HG03196 (cell line): ENCODE measurements around the gene FLVCR2.
"Not testable (repeated sequence)": the region's sequence is repeated elsewhere in the genome, so short reads cannot be mapped to it uniquely, and the experiment has no call there.

Experiments used
- ATAC-seq: cut with Tn5 transposase; IDR thresholded peaks from one replicate; pipeline ENCODE4 v1.9.1; 2021; ENCODE audit not compliant: unreplicated experiment

The FLVCR2 gene

DNA sequence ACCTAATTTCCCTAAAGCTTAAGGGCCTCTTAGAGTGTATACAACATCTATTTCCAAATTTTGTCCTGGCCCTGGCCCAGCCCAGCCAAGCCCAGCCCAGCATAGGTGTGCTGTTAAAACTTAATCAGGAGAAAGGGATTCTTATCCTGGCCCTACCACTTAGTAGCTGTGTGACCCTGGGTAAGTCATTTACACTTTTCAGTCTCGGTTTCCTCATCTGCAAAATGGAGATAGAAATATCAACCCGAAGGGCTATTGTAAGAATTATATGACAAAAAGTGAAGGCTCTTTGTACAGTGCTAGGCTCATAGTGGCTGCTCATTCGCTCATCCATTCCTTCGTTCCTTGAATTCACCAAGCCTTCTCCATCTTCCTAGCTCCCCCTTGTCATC lies 81.8 kb downstream of the FLVCR2 start:
- no peak for ATAC-seq

DNA sequence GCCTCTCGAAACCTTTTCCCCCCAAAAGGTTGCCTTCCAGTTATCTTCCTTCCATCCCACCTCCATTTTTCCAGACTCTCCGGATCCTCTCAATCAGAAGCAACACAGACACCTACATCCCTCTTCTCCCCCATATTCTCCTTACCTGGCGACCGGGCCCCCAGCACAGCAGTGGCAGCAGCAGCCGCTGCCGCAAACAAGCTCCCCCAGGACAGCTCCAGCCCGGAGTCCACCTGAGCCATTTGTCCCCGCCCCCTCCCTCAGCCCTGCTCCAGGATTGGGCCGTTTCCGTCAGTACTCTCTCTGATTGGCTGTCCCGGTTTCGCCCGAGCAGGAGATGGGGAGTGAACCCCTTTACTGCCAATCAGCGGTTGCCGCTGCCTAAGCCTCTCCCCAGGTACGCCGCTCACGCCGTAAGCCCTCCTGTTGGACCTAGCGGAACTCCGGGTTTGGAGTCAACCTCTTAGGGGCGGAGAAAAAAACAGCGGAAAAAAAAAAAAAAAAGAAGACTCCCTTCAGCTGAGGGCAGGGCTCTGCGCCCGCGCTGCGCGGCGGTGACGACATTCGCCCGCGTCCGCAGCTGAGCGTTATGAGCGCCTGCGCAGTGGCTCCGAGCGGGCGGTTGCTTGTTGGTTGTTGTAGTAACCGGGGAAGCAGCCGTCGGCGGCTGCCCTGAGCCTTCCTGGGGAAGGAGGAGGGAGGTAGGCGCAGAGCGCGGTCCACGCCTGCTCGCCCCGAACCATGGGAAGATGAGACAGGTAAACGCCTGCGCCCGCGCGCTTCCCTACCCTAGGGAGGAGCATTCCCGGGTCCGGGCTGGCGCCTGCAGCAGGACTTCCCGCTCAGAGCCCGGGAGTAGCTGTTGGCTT lies 82.4 kb downstream of the FLVCR2 start, which contains the start of the genes ERG28 and TTLL5:
TSS of gene ERG28 (minus strand) at position 247 of the 869 bp plus-strand sequence. CDS start 3,374 bp downstream, outside the sequence.
TSS of gene TTLL5 (plus strand) at position 617 of the 869 bp plus-strand sequence. CDS start 1,904 bp downstream, outside the sequence.
- peak; percentile 94 for ATAC-seq

DNA sequence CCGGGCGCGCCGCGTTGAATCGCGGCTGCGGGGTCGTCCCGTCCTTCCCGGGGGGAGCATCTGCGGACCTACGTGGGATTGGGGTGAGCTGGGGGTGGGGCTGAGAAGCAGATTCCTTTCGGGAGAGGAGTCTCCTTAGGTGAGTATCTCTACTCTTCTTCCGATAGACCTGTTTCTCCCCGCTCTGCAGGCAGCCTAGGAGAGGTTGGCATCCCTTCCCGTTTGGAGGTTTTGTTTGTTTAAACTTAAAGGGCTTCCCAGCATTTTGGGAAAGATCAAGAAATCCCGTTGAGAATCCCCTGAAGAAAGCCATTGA lies 83.0 kb downstream of the FLVCR2 start:
- ATAC-seq = no peak

DNA sequence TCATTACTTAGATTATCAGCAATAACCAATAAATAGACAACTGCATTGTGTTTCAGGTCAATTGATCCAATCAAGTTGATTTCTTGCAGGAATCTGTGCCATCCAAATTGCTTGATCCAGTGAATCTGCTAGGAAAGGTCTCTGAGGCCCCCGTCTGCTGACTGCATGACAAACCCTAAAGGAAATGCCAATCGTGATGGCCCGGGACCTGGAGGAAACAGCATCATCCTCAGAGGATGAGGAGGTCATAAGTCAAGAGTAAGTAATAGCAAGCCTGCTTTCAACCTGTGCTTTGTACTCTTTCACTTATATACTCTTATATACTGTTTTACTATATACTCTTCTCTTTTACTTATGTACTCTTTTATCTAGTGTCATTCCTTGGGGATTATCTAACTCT lies 84.5 kb downstream of the FLVCR2 start:
- ATAC-seq = no peak

DNA sequence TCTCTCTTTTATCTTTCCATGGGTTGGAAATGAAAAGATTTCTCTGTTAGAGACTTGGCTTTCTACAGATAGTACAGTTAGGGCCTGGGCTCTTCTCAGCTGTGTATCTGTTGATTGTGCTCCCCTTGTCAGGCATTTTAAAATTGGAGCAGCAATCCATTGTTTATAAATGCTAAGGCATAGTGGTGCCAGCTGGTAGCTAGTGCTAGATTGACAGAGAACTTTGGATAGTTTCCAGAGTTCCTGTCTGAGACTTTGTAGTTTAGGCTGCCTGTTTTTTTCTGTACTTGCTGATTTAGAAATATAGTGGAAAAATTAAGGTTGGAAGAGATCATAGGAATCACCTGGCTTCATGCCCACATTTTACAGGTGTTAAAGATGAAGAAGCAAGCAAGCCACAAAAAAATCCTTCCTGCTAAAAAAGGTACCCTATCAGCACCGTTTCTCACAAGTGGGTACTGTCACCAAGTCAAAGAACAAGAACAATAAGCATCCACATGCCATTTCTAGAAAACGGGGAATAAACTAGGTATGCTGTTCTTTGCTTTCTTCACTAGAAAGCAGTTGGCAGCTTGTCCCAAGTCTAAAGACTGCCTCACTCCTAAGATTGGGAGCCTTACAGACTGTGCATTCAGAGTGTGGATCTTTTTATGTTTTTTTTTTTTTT lies 88.8 kb downstream of the FLVCR2 start:
- ATAC-seq = no peak

DNA sequence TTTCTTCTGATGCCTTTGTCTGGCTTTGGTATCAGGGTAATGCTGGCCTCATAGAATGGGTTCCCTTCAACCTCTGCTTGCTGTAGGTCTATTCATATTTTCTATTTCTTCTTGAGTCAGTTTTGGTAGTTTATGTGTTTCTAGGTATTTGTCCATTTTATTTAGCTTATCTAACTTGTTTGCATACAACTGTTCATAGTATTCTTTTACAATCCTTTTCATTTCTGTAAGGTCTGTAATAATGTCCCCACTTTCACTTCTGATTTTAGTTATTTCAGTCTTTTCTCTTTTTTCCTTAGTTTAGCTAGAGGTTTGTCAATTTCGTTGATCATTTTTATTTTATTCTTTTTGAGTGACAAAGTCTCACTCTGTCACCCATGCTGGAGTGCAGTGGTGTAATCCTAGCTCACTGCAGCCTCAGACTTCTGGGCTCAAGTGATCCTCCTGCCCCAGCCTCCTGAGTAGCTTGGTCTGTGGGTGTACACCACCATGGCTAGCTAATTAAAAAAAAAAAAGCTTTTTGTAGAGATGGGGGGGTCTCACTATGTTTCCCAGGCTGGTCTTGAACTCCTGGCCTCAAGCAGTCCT lies 94.3 kb downstream of the FLVCR2 start:
- no peak for ATAC-seq

DNA sequence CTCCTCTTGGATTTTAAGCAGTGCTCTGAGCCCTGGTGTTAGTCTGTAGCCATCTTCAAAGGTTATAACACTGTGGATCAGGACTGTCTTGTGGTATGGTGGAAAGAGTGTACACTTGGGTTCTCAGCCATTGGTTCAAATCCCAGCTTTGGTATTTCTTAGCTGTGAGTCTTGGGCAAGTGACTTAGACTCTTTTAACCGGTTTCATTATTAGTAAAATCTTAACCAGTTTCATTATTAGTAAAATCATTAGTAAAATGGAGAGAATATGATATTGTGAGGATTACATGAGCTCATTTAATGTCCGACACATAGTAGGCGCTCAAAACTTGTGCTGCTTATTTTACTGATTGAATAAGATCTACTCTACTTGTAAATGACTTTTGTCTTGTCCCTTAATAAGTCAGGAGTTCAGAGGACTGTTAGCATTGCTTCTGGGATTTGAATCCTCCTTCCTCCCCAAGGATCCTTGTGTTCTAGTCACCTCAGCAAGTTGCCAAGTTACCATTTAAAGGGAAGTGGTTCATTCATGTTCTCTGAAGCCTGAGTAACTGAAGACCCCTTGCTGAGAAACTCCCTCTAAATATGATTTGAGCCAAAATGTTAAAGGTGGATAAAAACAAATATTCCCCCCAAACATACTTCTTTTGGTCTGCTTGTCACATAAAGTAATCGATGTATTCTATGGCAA lies 95.1 kb downstream of the FLVCR2 start:
- no peak for ATAC-seq

DNA sequence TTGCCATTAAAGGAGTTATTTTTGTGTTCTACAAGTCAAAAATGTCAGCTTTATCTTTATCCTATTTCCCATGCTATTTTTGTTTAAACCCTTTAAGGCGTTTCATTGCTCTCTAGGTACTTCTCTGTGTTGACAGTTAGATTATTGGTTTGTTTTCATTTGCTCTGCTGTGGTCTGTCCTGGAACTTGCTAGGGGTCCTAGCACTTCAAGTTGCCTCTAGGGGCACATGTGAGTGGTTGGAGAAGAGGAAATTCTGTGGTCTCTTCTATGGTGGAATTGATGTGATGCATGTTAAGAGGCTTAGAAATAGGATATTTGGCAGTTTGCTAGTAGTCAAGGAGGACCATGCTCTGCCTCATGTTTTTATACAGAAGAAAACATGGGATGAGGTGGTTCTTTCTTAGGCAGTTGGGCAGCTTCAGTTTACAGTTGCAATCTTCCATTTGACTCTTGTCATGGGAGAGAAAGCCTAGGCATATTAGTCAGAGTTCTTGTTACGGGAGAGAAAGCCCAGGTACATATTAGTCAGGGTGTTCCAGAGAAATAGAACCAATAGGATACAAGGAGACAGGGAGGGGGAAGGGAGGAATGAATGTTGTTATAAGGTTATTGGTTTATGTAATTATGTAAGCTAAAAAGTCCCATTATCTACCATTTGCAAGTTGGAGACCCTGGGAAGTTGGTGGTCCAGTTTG lies 97.0 kb downstream of the FLVCR2 start:
- ATAC-seq = no peak

DNA sequence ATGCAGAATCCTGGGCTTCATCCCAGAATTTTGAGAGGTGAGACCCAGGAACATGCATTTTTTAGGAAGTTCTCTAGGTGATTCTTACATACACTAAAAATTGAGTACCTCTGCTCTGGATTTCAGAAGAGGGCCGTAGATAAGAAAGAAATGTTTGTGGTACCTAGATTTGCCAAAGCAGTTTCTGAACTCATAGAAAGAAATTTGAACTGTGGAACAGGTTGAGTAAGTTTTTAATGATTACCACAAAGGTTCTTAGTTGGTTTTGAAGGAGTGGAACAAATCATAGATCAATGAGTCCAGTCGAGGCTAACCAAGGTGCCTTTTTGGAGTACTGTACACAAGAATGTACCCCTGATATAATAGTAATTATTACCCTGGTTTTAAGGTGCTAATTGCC lies 107.5 kb downstream of the FLVCR2 start:
- ATAC-seq = no peak

DNA sequence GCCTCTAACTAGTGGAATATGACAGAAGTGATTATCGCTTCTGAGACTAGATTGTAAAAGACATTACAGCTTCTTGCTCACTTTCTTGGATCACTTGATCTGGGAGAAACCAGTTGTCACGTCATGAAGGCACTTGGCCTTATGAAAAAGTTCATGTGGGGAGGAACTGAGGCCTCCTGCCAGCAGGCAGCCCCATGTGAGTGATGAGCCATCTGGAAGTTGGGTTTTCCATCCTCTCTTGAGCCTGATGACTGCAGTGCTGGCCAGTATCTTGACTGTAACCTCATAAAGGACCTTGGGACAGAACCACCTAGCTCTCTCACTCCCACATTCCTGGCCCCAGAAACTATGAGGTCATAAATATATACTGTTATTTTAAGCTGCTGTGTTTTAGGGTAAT lies 110.6 kb downstream of the FLVCR2 start:
- ATAC-seq = no peak

DNA sequence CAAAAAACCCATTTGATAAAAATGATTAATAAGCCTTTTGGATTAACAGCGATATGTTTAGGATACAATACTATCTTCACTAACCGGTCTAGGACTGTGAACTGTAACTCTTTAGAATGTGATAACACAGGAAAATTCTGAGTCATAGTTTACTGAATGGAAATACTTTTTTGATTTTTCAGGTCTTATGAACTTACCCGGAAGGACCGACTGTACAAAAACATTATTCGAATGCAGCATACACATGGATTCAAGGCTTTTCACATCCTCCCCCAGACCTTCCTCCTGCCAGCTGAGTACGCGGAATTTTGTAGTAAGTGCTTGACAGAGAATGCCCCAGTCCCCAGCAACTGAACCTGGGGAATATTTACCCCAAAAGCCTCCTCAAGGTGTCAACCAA lies 111.6 kb downstream of the FLVCR2 start:
- ATAC-seq = no peak

DNA sequence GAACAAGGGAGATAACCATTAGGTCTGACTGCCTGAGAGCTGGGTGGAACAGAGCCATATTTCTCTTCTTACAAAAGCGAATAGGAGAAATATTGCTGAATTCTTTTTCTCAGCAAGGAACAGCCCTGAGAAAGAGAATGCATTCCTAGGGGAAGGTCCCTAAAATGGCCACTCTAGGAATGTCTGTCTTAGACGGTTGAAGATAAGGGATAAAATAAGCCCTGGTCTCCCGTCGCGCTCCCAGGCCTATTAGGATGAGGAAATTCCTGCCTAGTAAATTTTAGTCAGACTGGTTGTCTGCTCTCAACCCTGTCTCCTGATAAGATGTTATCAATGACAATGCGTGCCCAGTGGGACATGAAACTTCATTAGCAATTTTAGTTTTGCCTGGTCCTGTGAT lies 116.6 kb downstream of the FLVCR2 start:
- ATAC-seq = not testable (repeated sequence)

DNA sequence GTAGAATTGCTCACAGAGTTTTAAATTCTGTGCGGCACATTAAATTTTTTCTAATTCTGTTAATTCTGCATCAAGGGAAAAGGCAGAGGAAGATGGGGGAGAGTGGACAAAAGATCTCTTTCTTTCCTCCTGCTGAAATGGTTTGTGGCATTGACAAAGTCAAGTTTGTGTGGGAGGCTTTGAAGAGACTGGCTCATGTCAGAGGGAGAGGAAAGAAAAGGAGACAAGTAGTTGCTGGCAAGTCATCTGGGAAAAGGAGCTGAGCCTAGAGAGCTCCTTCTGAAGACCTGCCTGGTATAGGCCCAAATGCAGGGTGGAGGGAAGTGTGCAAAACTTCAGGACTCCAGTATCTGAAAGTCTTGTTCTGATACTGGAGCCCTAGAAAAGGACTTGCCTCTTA lies 119.0 kb downstream of the FLVCR2 start:
- no peak for ATAC-seq
